Activated CD4-positive, alpha-beta T cell treated with anti-CD3 and anti-CD28 coated beads for 48 hours (primary cell): ENCODE results near the gene BTBD8.

Experiments used
- DNase-seq: peaks from one replicate; pipeline ENCODE4 v3.0.0-alpha.2; 2020

The BTBD8 gene

GRCh38 chr1:92201973-92202372, 121.8 kb downstream of the BTBD8 start:
- no peak for DNase-seq

- no peak for DNase-seq
Measured at GRCh38 chr1:92203105-92203504, 123.0 kb downstream of the BTBD8 start.

- no peak for DNase-seq
Measured at GRCh38 chr1:92210701-92211100, 130.6 kb downstream of the BTBD8 start.

GRCh38 chr1:92211166-92211565, 131.0 kb downstream of the BTBD8 start:
- no peak for DNase-seq

- no peak for DNase-seq
Measured at GRCh38 chr1:92217721-92218120, 137.6 kb downstream of the BTBD8 start, which contains the start of gene C1orf146. Gene C1orf146 (plus strand): TSS chr1:92217915. CDS start chr1:92231421, 13,506 bp downstream.

- no peak for DNase-seq
Measured at GRCh38 chr1:92218559-92218958, 138.4 kb downstream of the BTBD8 start.

- DNase-seq: no peak
Measured at GRCh38 chr1:92219028-92219427, 138.9 kb downstream of the BTBD8 start.

- DNase-seq: no peak
Measured at GRCh38 chr1:92228401-92228800, 148.3 kb downstream of the BTBD8 start.

GRCh38 chr1:92230736-92231135, 150.6 kb downstream of the BTBD8 start:
- DNase-seq: no peak
